Uterus (tissue), 4 donors: ENCODE results near the gene CHMP1A. TPM values are rescaled to one million over a fixed set of nuclear protein-coding genes. Genes with fewer than 3 reads are reported as not detected.

Experiments
- DNase-seq, 2 donors: peaks; one replicate each; pipeline ENCODE4 v3.0.0-alpha.2; 2019 to 2020
- H3K27ac ChIP-seq, 2 donors: fragments of 200-600 bp; sonication (generic); 1 replicate in 1 of 2; 2 replicates in 1 of 2; pipeline ENCODE4 v1.5.1; 2016 to 2018
- H3K27me3 ChIP-seq, 2 donors: fragments of 200-600 bp; sonication (generic); one replicate each; pipeline ENCODE4 v1.5.1; 2018 to 2019; ENCODE audit warnings: control low read depth in 1 of 2
- H3K36me3 ChIP-seq, 2 donors: fragments of 200-600 bp; sonication (generic); one replicate each; pipeline ENCODE4 v1.5.1; 2019; ENCODE audit warnings: control low read depth in 1 of 2
- H3K4me1 ChIP-seq, 2 donors: fragments of 200-600 bp; sonication (generic); one replicate each; pipeline ENCODE4 v1.5.1; 2018 to 2019; ENCODE audit warnings: control low read depth in 1 of 2
- H3K4me3 ChIP-seq, 2 donors: fragments of 200-600 bp; sonication (generic); 1 replicate in 1 of 2; 2 replicates in 1 of 2; pipeline ENCODE4 v1.5.1; 2018 to 2019; ENCODE audit warnings: mild to moderate bottlenecking in 1 of 2
- H3K9me3 ChIP-seq, 2 donors: fragments of 200-600 bp; sonication (generic); one replicate each; pipeline ENCODE4 v1.5.1; 2019; ENCODE audit warnings: control low read depth in 1 of 2
- POLR2A ChIP-seq, 2 donors: fragments of 450-650 bp; IDR thresholded peaks; one replicate each; pipeline ENCODE4 v1.6.1; 2016; ENCODE audit warnings: antibody characterized with exemption in 2 of 2, mild to moderate bottlenecking in 1 of 2, moderate library complexity in 1 of 2
- intact Hi-C: fragments of 100-400 bp; cut with DNase I; formaldehyde crosslinking; loops from one replicate; pipeline ENCODE4 v1.15.1; 2023; ENCODE audit warnings: low total_unique reads
- total RNA-seq, 4 donors: library from RNA; depleted of rRNA in 3 of 4; stranded (reverse); fragments of >200 nt in 3 of 4; gene quantifications; one replicate each; pipeline versions ENCODE4 v1.1.0 to v1.2.4, GENCODE V29; 2014 to 2023
- TF ChIP-seq, protein P1 (sequence below), 4 experiments: fragments of 200-600 bp in 2 of 4; fragments of 450-650 bp in 2 of 4; sonication (generic) in 2 of 4; IDR thresholded peaks; one replicate each; pipeline ENCODE4 v1.5.1; 2016 to 2019; ENCODE audit warnings: antibody characterized with exemption in 4 of 4, mild to moderate bottlenecking in 2 of 4, moderate library complexity in 1 of 4
- donor health status: DM: yes; HTN: yes; CAD: no.

The CHMP1A gene
- total RNA-seq, 4 donors from 2014 or later = 26.9 to 84.3 (median 58.7) TPM

DNA sequence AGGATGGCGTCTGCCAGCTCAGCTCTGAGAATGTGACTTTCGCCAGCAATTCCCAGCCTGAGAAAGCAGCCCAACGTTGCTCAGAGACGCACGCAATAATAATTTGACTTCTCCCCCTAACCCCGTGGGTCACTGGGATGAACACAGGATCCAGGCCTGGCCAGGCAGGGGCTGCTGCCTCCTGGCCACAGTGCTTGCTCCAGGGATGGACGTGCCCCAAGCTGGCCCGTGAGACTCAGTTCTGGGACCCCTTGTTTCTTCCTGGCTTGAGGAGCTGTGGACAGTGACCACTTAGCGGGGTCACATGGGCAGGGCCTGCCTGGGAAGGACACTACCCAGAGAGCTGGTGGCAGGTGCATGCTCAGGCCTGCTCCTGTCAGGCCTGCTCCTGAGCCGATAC is 57.6 kb downstream of the CHMP1A start:
- Histone ChIP-seq H3K27me3 (no peaks in the 10 kb centered on the region), H3K27ac (no peak overlapping the region), H3K9me3 (no peaks in the 10 kb centered on the region), H3K36me3 (no peaks in the 10 kb centered on the region), H3K4me3 (no peak overlapping the region), H3K4me1 (no peaks in the 10 kb centered on the region)
- DNase-seq = no peak
- intact Hi-C loops = no loop called here
- no peak for TF ChIP-seq POLR2A (IDR thresholded peaks at IDR 0.05)
- TF ChIP-seq, protein P1, sequence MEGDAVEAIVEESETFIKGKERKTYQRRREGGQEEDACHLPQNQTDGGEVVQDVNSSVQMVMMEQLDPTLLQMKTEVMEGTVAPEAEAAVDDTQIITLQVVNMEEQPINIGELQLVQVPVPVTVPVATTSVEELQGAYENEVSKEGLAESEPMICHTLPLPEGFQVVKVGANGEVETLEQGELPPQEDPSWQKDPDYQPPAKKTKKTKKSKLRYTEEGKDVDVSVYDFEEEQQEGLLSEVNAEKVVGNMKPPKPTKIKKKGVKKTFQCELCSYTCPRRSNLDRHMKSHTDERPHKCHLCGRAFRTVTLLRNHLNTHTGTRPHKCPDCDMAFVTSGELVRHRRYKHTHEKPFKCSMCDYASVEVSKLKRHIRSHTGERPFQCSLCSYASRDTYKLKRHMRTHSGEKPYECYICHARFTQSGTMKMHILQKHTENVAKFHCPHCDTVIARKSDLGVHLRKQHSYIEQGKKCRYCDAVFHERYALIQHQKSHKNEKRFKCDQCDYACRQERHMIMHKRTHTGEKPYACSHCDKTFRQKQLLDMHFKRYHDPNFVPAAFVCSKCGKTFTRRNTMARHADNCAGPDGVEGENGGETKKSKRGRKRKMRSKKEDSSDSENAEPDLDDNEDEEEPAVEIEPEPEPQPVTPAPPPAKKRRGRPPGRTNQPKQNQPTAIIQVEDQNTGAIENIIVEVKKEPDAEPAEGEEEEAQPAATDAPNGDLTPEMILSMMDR (IDR thresholded peaks at IDR 0.05) = no peak

DNA sequence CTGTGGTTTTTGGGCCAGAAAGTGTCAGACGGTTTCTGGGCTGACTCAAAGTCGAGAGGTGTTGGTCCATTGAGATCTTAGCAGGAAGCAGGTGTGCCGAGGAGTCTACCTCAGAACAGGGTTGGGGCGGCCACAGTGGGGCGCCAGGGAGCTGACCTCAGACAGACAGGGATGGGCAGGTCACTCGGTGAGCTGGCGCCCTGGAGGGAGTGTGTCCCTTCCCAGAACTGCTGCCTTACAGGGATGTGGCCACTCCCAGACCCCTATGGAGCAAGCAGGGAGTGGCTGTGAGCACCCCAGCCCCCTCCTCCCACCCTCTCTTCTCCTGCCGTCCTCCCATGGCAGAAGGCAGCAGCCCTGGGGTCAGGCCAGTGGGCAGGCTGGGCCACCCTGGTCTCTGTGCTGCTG is 58.1 kb downstream of the CHMP1A start:
- TF ChIP-seq POLR2A (IDR thresholded peaks at IDR 0.05) = no peak
- TF ChIP-seq, protein P1 (IDR thresholded peaks at IDR 0.05) = no peak
- intact Hi-C loops = no loop called here
- DNase-seq = no peak
- no peak overlapping the region for H3K4me3 ChIP-seq
- H3K27ac ChIP-seq = no peak overlapping the region
- no peaks in the 10 kb centered on the region for H3K4me1 ChIP-seq
- H3K36me3 ChIP-seq = no peaks in the 10 kb centered on the region
- no peaks in the 10 kb centered on the region for H3K27me3 ChIP-seq
- H3K9me3 ChIP-seq = no peaks in the 10 kb centered on the region

DNA sequence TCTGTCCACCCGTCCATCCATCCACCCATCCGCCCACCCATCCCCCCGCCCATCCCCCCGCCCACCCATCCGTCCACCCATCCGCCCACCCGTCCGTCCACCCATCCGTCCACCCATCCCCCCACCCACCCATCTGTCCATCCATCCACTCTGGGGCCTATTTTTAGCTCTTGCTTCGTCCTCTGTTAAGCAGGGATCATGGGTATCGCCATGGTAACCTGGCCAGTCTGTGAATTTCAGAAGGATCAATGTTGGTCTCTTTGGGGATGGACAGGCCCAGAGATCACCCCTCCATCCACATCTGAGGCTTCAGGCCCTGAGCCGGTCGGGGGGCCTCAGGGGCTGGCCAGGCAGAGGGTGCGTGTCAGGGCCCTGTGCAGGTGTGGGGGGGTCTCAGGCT is 59.3 kb downstream of the CHMP1A start:
- intact Hi-C loops = no loop called here
- no peak overlapping the region for H3K27ac ChIP-seq
- no peak for DNase-seq

DNA sequence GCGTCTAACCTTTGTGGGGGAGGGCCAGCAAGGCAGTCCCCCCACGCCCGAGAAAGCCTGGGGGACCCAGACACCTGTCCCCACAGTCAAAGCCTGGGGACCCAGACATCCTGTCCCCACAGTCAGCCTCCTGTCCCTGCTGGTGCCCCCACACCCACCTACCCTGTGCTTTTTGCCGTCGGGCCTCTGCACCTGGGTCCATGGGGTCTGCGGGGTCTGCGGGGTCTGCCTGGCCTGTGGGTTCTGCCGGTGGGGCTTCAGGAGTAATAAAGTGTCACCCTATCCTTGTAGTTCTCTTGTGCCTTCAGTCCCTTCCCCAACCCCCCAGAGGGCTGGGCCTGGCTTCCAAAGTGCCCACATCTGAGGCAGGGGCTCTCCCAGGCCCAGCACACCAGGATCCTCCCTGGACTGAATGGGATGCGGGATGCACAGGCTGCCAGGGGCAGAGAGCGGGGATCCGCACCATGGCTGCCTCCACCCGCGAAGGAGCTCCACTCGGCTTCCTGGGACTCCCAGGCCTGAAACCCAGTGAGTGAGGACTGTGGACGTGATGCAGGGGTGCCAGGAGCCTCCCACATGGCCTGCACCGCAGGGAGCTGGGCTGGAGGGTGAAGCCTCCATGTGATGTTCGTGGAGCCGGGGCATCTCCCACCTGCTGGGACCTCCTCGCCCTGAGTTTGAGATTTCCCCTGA is 60.4 kb downstream of the CHMP1A start:
- no peaks in the 10 kb centered on the region for H3K9me3 ChIP-seq
- no peak for TF ChIP-seq POLR2A (IDR thresholded peaks at IDR 0.05)
- TF ChIP-seq, protein P1 (IDR thresholded peaks at IDR 0.05) = no peak
- no peak overlapping the region for H3K27ac ChIP-seq
- no peaks in the 10 kb centered on the region for H3K4me1 ChIP-seq
- H3K27me3 ChIP-seq = no peaks in the 10 kb centered on the region
- no peaks in the 10 kb centered on the region for H3K36me3 ChIP-seq
- no peak overlapping the region for H3K4me3 ChIP-seq
- intact Hi-C loops = no loop called here
- DNase-seq = no peak

More for the DNA sequence above, 59.3 kb downstream of the CHMP1A start:
- Histone ChIP-seq H3K27me3 (no peaks in the 10 kb centered on the region), H3K4me1 (no peaks in the 10 kb centered on the region), H3K9me3 (no peaks in the 10 kb centered on the region), H3K4me3 (no peak overlapping the region), H3K36me3 (no peaks in the 10 kb centered on the region)
- TF ChIP-seq, protein P1 (IDR thresholded peaks at IDR 0.05) = no peak
- TF ChIP-seq POLR2A (IDR thresholded peaks at IDR 0.05) = no peak

DNA sequence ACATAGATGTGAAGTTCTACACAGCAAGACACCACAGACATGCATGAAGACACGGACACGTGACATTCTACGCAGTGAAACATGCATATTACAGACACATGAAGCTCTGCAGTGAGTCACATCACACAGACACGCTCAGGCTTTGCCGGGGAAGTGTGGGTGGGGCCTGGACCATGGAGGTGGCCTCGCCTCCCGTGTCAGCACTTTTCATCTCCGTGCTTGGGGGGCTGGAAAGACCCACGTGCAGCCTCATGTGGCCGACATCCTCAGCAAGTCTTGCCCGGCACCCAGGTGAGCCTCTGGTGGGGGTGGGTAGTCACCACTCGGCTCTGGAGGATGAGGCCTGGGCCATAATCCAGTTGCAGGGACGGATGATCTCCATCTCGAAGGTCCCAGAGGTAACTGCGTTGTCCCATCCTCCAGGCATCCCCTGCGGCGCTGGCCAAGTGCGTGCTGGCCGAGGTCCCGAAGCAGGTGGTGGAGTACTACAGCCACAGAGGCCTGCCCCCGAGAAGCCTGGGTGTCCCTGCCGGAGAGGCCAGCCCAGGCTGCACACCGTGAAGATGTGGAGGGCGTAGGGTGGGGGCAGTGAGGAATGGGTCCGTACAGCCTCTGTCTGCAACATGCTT is 61.3 kb downstream of the CHMP1A start:
- no peak overlapping the region for H3K27ac ChIP-seq
- no peaks in the 10 kb centered on the region for H3K36me3 ChIP-seq
- H3K4me3 ChIP-seq = no peak overlapping the region
- H3K4me1 ChIP-seq = no peaks in the 10 kb centered on the region
- intact Hi-C loops = no loop called here
- no peak for TF ChIP-seq POLR2A (IDR thresholded peaks at IDR 0.05)
- TF ChIP-seq, protein P1 (IDR thresholded peaks at IDR 0.05) = no peak
- H3K9me3 ChIP-seq = no peaks in the 10 kb centered on the region
- no peaks in the 10 kb centered on the region for H3K27me3 ChIP-seq
- no peak for DNase-seq
